DMS53 (cell line): ENCODE measurements around the gene ABCC9.

Source experiments
- DNase-seq: peaks from one replicate; lab custom pipeline; 2025; lab: John Stamatoyannopoulos, UW

Gene ABCC9

DNA sequence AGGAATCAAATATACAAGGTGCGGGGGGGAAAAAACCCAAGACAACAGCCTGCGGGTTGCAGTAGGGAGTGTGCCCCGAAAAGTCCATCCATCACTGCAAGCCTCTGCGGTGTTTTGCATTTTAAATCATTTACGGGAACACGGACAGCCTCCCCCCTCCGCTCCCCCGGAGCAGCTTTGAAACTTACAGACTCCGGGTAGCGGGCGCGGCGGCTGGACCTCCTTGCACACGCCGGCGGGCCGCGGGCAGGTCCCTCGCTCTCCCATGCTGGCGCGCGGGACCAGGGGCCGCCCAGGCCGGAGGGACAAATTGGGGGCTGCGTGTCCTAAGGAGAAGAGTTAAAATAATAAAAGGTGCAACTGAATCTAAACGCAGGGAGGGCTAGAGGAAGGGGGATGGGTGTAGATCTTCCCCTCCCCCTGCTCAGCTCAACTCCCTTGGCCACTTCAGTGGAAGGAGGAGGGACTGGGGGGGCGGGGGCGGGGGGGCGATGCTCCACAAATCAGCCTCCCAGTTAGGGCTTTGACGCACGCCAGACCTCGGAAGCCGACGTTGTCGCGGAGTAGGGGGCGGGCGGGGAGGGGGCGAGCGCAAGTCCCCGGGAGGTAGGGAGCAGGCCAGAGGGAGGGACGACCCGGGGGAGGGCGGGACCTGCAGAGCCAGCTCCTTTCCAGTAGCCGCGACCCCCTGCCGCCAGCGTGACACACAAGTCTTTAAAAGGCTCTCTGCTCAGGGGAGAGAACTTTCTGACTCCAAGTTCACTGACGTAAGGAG, 166.7 kb downstream of the ABCC9 start, which contains the start of gene KCNJ8:
Gene KCNJ8, minus strand, starts transcription at position 349 of the 775 bp plus-strand sequence. CDS start 1,090 bp downstream, outside the sequence.
- peak; percentile 70 for DNase-seq

DNA sequence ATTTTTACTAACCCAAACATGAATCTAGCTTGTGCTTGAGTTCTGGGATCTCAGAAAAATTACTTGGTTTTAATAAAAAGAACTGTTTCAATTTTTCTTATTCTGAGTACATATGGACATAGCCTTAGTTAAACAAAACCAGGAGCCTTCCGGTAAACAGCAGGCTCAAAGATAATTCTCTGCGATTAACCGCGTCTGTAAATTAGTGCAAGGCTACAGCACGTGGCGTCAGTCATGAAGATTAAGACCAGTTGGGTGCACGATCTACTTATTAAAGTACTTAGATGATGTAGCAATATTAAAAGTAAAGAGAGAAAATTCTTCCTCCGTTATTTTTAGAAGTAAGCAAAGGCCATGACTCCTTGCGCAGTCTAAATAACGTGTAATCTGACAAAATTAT, 167.4 kb downstream of the ABCC9 start:
- peak; percentile 63 for DNase-seq

DNA sequence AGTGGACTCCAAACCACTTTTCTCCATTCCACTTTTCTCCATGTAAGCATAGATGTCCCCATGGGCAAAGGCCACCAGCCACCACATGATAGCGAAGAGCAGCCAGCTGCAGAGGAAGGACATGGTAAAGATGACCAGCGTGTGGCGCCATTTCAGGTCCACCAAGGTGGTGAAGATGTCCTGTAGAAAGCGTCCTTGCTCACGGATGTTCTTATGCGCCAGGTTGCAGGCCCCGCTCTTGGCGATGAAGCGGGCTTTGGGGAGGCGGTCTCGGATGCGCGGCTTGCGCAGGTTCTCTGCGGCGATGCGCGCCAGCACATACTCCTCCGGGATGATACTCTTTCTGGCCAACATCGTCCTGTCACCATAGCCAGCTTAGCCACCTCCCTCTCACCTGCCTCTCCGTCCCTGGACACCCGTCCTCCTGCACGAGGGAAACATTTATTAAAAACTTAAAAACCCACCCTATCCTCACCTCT, 167.9 kb downstream of the ABCC9 start:
- peak; percentile 96 for DNase-seq

DNA sequence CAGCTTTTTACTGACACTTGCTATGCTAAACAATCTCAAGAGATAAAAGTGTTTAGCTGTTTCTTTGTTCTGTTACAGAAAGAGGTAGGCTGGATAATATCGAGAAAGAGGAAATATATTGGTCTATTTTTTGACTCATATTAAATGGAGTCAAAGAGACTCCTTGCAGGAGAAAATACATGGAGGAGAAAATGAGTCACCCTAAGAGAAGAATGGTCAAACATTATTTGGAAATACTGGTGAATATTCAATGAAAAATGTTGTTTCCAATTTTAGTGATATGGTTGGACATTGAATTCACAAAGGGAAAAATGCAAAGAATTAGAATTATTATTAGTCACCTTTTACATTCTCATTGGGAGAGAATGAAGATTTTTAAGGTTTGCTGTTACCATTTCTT, 169.9 kb downstream of the ABCC9 start:
- DNase-seq: no peak

DNA sequence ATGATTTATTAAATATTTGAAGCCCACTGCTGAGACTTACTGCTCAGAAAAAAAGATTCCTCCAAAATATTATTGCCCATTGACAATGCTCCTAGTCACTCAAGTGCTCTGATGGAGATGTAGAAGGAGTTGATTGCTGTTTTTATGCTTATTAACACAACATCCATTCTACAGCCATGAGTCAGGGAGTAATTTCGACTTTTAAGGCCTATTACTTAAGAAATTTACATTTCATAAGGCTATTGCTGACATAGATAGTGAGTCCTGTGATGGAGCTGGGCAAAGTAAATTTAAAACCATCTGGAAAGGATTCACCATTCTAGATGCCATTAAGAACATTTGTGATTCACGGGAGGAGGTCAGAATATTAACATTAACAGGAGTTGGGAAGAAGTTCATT, 171.9 kb downstream of the ABCC9 start:
- no peak for DNase-seq

DNA sequence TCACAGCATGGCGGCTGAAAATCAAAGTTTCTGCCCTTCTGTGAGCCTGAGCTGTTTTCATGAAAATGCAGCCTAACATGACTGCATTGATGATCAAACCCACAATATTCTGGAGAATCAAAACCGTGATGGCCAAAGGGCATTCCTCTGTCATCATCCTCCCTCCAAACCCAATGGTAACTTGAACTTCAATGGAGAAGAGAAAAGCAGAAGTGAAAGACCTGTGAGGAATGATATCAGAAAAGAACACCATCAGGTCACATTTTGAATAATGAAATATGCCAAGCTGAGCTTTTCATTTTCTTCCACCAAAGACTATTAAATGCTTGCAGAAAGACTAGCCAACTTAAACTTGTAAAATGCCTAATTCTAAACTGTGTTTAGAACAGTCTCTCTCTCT, 174.8 kb downstream of the ABCC9 start:
- no peak for DNase-seq

DNA sequence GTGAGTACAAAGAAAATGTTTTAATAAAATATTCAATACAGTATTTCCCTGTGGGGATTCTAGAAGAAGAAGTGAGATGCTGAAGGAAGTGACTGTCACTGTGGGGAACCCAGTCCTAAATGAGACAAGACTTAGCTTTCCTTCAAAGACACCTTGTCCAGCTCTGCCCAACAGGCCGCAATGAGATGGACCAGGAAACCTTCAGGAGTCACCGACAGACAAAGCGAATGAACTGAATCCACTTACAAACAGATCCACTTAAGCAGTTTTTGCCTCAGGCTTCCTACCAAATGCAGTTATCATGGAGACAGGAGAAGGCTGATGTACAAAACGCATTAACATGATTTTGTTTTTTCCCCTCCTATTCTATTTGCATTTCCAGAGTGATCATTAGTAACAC, 176.3 kb downstream of the ABCC9 start:
- no peak for DNase-seq

DNA sequence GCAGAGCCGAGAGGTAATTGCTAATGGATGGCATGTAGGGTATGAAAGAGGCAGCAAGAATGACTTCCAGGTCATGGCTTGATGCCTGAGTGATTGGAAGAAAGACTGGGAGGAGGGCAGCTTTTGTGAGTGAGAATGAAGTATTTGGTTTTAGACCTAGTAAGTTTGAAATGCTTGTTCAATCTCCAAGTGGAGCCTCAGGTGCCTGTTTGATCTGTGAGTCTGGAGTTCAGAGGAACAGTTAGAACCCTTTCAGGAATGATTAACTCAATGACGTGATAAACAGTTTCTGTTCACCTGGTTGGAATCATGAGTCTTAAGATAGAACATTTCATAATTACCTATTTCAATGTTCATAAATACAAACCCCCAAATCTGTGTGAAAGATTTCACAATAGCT, 177.2 kb downstream of the ABCC9 start:
- peak; percentile 22 for DNase-seq

DNA sequence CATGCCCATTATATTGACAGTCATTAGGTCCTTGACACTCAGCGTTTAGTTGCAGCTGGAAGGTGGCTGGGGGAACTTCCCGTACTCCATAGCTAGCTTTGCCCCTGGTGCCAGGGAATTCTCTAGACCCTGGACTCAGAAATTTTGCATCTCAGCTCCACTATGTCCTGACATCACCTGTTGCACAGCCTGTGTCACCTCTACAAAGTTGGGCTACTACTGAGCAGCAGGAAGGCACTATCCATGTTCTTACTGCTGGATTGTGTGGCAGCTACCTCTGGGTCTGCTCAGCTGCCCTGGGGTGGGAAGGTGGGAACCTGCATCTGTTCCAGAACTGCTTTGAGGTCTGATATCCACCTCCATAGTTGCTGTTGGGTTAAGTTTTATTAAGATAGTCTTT, 177.7 kb downstream of the ABCC9 start:
- no peak for DNase-seq

DNA sequence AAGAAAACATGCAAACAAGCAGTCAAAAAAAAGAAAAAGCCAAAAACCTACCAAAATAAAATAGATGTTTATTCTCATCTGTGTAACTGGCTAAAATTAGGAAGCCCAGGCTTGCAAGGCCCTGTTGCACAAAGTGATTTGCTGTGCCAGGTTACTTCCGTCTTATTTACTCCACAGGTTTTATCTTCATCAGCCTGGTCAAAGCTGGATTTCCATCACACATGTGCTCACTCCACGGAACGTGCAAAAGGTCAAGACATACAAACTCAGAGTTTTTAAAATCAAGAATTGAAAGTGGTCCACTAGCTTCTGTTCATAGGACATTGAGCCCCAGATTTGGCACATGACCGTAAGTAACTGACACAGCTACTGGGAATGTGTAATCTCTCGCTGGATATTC, 181.5 kb downstream of the ABCC9 start:
- no peak for DNase-seq

DNA sequence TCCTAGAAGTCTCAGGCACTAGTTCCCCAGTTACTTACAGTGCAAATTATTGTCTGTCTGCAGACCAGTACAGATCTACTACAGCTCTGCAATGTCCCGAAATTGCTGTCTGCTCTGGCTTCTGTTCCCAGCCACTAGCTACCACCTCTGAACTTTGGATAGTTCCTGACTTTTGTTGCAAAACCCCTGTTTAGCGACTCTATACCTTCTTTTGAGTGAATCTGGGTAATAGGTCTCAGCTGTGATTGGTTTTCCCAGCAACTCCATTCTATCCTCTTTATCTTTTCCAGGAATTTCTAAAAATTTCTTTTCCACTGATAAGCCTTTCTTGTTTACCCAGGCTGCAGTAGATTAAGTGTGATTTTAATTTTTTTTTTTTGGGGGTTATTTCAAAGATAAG, 183.5 kb downstream of the ABCC9 start:
- no peak for DNase-seq

DNA sequence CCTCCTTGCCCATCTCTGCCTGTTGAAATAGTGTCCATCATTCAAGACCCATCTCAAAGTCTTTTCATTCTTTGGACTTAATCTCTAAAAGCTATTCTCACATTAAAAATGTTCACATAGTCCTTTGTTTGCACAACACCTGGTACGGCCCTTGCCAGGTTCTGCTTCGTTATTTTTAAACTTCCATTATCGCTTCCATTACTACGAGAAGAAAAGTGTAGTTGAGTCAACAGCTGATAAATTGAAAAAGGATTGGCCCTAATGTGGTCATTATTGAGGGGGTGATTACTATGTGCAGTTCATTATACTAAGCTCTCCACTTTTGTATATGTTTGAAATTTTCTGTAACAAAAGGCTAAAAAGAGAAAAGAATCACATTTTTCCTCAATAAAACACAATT, 184.5 kb downstream of the ABCC9 start:
- no peak for DNase-seq

DNA sequence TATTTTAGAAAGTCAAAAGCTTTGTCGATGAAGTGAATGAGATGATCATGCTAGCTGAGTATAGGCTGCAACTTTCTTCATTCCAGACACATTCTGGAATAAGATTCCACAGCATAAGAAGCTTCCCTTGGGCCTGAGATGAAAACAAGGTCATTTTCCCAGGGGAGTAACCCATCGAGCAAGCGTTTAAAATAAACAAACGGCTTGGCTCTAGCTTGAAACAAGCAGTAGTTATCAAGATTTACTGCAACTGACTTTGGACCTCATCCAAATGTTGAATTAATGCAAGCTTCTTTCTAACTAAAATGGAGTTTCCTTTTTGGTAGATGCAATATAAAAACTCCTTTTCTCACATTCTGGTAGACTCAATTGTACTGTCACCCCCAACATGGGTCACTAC, 189.7 kb downstream of the ABCC9 start:
- no peak for DNase-seq
